Mesenchymal stem cell (in vitro differentiated cells and primary cell): ENCODE results near the gene FTO.

Source experiments
- DNase-seq: peaks from one replicate; pipeline ENCODE4 v3.0.0-alpha.2; 2013
- H2AFZ ChIP-seq: one replicate; pipeline ENCODE4 v1.6.1; 2013; ENCODE audit warnings: low read depth, mild to moderate bottlenecking, control low read depth, inconsistent platforms, low read length, moderate library complexity
- H2AK5ac ChIP-seq: 2 replicates; pipeline ENCODE4 v1.6.1; 2013; ENCODE audit warnings: low read length, moderate library complexity, mild to moderate bottlenecking, inconsistent platforms; ENCODE audit not compliant: severe bottlenecking
- H2BK120ac ChIP-seq: one replicate; pipeline ENCODE4 v1.6.1; 2013; ENCODE audit warnings: low read depth, mild to moderate bottlenecking, inconsistent platforms, low read length, moderate library complexity
- H2BK12ac ChIP-seq, 2 experiments: one replicate each; pipeline ENCODE4 v1.6.1; 2013; ENCODE audit warnings: inconsistent platforms in 2 of 2, low read length in 2 of 2, mild to moderate bottlenecking in 2 of 2, moderate library complexity in 2 of 2, control low read depth in 1 of 2
- H2BK15ac ChIP-seq: one replicate; pipeline ENCODE4 v1.6.1; 2013; ENCODE audit warnings: mild to moderate bottlenecking, low read depth, inconsistent platforms; ENCODE audit not compliant: poor library complexity, severe bottlenecking
- H2BK5ac ChIP-seq: 2 replicates; pipeline ENCODE4 v1.6.1; 2013; ENCODE audit warnings: low read depth, mild to moderate bottlenecking, low read length, control low read depth, inconsistent platforms; ENCODE audit not compliant: poor library complexity, severe bottlenecking
- H3K14ac ChIP-seq, 2 experiments: one replicate each; pipeline ENCODE4 v1.6.1; 2013; ENCODE audit warnings: inconsistent platforms in 2 of 2, low read length in 2 of 2, control low read depth in 1 of 2, mild to moderate bottlenecking in 1 of 2, moderate library complexity in 1 of 2
- H3K18ac ChIP-seq, 2 experiments: one replicate each; pipeline ENCODE4 v1.6.1; 2013; ENCODE audit warnings: inconsistent platforms in 2 of 2, low read length in 2 of 2, control low read depth in 1 of 2, low read depth in 1 of 2, mild to moderate bottlenecking in 1 of 2
- H3K23ac ChIP-seq, 2 experiments: one replicate each; pipeline ENCODE4 v1.6.1; 2013; ENCODE audit warnings: inconsistent platforms in 2 of 2, low read length in 2 of 2, mild to moderate bottlenecking in 2 of 2, moderate library complexity in 2 of 2, control low read depth in 1 of 2
- H3K27ac ChIP-seq: 2 replicates; pipeline ENCODE4 v1.5.1; 2013; ENCODE audit warnings: mild to moderate bottlenecking, moderate library complexity, low read length, control low read depth, inconsistent platforms; ENCODE audit not compliant: poor library complexity, severe bottlenecking
- H3K27me3 ChIP-seq, 2 experiments: 2 replicates each; pipeline versions ENCODE4 v1.6.1 to v1.7.0; 2013; ENCODE audit warnings: low read length in 2 of 2, mild to moderate bottlenecking in 2 of 2, moderate library complexity in 2 of 2, control low read depth in 1 of 2, inconsistent platforms in 1 of 2; ENCODE audit not compliant: control insufficient read depth in 1 of 2, insufficient read depth in 1 of 2
- H3K36me3 ChIP-seq, 2 experiments: 2 replicates each; pipeline versions ENCODE4 v1.6.1 to v1.7.0; 2013; ENCODE audit warnings: low read length in 2 of 2, control low read depth in 1 of 2, inconsistent platforms in 1 of 2, low read depth in 1 of 2, mild to moderate bottlenecking in 1 of 2; ENCODE audit not compliant: insufficient read depth in 2 of 2, control insufficient read depth in 1 of 2
- H3K4ac ChIP-seq, 2 experiments: one replicate each; pipeline ENCODE4 v1.6.1; 2013; ENCODE audit warnings: inconsistent platforms in 2 of 2, low read length in 2 of 2, mild to moderate bottlenecking in 2 of 2, moderate library complexity in 2 of 2, control low read depth in 1 of 2, low read depth in 1 of 2
- H3K4me1 ChIP-seq: 2 replicates; pipeline ENCODE4 v1.6.1; 2013; ENCODE audit warnings: low read depth, low read length, control low read depth; ENCODE audit not compliant: control insufficient read depth, insufficient read depth
- H3K4me2 ChIP-seq: 2 replicates; pipeline ENCODE4 v1.6.1; 2013; ENCODE audit warnings: low read length, mild to moderate bottlenecking, inconsistent platforms; ENCODE audit not compliant: poor library complexity, severe bottlenecking
- H3K4me3 ChIP-seq, 2 experiments: 2 replicates each; pipeline versions ENCODE4 v1.5.1 to v1.7.0; 2013; ENCODE audit warnings: low read length in 2 of 2, mild to moderate bottlenecking in 2 of 2, control low read depth in 1 of 2, low read depth in 1 of 2; ENCODE audit not compliant: insufficient read depth in 1 of 2
- H3K79me1 ChIP-seq: replicated peaks from 2 replicates; pipeline ENCODE4 v1.6.1; 2013; ENCODE audit warnings: mild to moderate bottlenecking, control low read depth, low read length, inconsistent platforms; ENCODE audit not compliant: poor library complexity, severe bottlenecking
- H3K9ac ChIP-seq: 2 replicates; pipeline ENCODE4 v1.7.0; 2013; ENCODE audit warnings: mild to moderate bottlenecking, low read length, moderate library complexity
- H3K9me3 ChIP-seq: 2 replicates; pipeline ENCODE4 v1.7.0; 2013; ENCODE audit warnings: mild to moderate bottlenecking, low read length; ENCODE audit not compliant: control insufficient read depth
- H4K8ac ChIP-seq: one replicate; pipeline ENCODE4 v1.6.1; 2013; ENCODE audit warnings: inconsistent platforms, mild to moderate bottlenecking, low read length, moderate library complexity
- H4K91ac ChIP-seq: one replicate; pipeline ENCODE4 v1.6.1; 2013; ENCODE audit warnings: mild to moderate bottlenecking, low read length, inconsistent platforms
- WGBS: methylation state at CpG from one replicate; pipeline ENCODE4 v1.1.7; 2013; ENCODE audit warnings: mixed read lengths; 5-methylcytosine and 5-hydroxymethylcytosine counted together

The FTO gene

DNA sequence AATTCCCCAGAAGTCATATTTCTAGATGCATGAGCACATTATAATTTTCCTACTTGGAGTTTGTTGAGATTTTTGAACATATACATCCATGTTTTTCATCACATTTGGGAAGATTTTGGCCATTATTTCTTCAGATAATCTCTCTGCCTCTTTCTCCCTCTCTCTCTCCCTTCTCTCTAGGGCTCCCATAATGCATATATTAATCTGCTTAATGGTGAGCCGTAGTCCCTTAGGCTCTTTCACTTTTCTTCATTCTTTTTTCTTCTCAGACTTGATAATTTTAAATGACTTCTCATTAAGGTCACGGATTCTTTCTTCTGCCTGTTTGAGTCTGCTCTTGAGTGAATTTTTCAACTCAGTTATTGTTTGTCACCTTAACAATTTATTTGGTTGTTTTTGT, 481.1 kb downstream of the FTO start:
- H3K14ac ChIP-seq, result no peak overlapping the region
- no peak overlapping the region for H3K18ac ChIP-seq
- H2BK12ac ChIP-seq, result no peak overlapping the region
- H3K9ac ChIP-seq, result no peak overlapping the region
- no peak overlapping the region for H3K4ac ChIP-seq
- no peak overlapping the region for H4K91ac ChIP-seq
- H2AK5ac ChIP-seq, result no peak overlapping the region
- no peak overlapping the region for H3K27ac ChIP-seq
- no peak overlapping the region for H4K8ac ChIP-seq
- no peak overlapping the region for H2AFZ ChIP-seq
- WGBS, result 92% methylated on average over 1 of the region's 2 CpGs
- DNase-seq, result no peak
- no peaks in the 10 kb centered on the region for H3K4me1 ChIP-seq
- no peak overlapping the region for H2BK5ac ChIP-seq
- no peaks in the 10 kb centered on the region for H3K79me1 ChIP-seq
- H3K36me3 ChIP-seq, result no peaks in the 10 kb centered on the region
- peaks cover 22 to 32% of the 10 kb centered on the region in 2 experiments for H3K27me3 ChIP-seq
- H2BK120ac ChIP-seq, result no peak overlapping the region
- no peaks in the 10 kb centered on the region for H3K9me3 ChIP-seq
- no peak overlapping the region for H3K23ac ChIP-seq
- no peak overlapping the region for H2BK15ac ChIP-seq
- no peak overlapping the region for H3K4me2 ChIP-seq
- no peak overlapping the region for H3K4me3 ChIP-seq

DNA sequence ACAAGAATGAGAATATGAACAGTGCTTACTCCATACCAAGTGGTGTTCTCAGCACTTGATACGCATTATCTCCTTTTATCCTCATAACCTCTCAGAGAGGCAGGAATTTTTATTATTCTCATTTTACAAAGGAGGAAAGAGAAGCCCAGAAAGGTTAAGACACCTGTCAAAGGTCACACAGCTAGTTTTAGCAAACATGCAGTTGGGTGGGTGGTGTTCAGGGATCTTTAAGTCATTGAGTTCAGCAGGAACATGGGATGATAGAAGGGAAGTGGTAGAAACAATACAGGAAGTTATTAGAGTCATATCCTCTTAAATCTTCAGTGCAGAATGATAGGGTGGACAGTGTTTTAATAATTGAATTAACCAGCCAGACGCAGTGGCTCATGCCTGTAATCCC, 487.2 kb downstream of the FTO start:
- no peak overlapping the region for H2BK15ac ChIP-seq
- no peak overlapping the region for H2AFZ ChIP-seq
- H3K14ac ChIP-seq, result no peak overlapping the region
- H3K27me3 ChIP-seq, result peaks cover 23 to 32% of the 10 kb centered on the region in 2 experiments
- H3K79me1 ChIP-seq, result no peaks in the 10 kb centered on the region
- H3K23ac ChIP-seq, result no peak overlapping the region
- no peak overlapping the region for H3K4me3 ChIP-seq
- H4K8ac ChIP-seq, result no peak overlapping the region
- WGBS, result 94% methylated on average over 1 of the region's 2 CpGs
- no peak overlapping the region for H2BK12ac ChIP-seq
- H3K9ac ChIP-seq, result no peak overlapping the region
- no peaks in the 10 kb centered on the region for H3K36me3 ChIP-seq
- H2AK5ac ChIP-seq, result no peak overlapping the region
- no peak for DNase-seq
- no peak overlapping the region for H3K18ac ChIP-seq
- no peak overlapping the region for H3K4me2 ChIP-seq
- no peak overlapping the region for H4K91ac ChIP-seq
- peaks cover 6% of the 10 kb centered on the region for H3K4me1 ChIP-seq
- H3K4ac ChIP-seq, result no peak overlapping the region
- no peak overlapping the region for H2BK5ac ChIP-seq
- no peak overlapping the region for H3K27ac ChIP-seq
- H3K9me3 ChIP-seq, result no peaks in the 10 kb centered on the region
- H2BK120ac ChIP-seq, result no peak overlapping the region

DNA sequence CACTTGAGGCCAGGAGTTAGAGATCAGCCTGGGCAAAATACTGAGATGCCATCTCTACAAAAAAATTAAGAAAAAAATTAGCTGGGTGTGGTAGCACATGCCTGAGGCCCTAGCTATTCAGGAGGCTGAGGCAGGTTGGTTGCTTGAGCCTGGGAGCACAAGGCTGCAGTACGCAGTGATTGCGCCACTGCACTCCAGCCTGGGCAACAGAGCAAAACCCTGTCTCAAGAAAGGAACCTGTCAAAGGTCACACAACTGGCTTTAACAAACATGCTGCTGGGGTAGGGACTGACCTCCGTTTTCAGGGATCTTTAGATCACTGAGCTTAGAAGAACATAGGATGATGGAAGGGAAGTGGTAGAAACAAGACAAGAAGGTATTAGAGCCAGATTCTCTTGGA, 487.6 kb downstream of the FTO start:
- no peak overlapping the region for H3K4me3 ChIP-seq

DNA sequence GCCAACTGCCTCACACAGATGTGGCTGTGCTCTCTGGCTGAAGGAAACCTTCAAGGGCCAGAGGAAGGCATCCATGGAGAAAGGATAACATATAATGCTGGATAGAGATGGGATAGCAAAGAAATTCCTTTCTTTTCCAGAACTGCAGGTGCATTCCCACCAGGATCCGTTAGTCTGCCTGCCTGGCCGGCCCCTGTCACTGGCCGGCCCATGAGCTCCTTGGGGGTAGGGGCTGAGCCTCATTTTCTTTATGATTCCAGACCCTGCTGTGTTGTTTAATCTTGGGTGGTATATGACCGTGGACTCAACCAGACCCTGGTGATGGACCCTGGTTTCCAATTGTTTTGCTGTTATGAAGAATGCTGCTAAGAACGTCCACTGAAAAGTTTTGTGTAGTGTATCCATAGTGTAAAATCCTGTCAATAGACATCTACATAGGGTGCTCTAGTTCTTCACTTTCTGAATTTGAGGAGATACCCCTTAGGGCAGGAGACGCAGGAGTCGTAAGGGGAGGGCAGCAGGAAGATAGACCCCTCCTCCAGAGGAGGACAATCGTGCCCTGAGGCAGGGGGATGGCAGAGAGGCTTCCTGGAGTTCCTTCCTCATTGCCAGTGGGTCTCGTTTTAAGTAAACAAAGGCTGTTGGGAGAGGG, 489.2 kb downstream of the FTO start:
- no peak overlapping the region for H2AK5ac ChIP-seq
- H3K79me1 ChIP-seq, result no peaks in the 10 kb centered on the region
- H3K9ac ChIP-seq, result peak overlapping the region; percentile 83
- no peak overlapping the region for H4K91ac ChIP-seq
- H2BK120ac ChIP-seq, result no peak overlapping the region
- peaks cover 16 to 29% of the 10 kb centered on the region in 2 experiments for H3K27me3 ChIP-seq
- 63% methylated on average over 8 of the region's 9 CpGs for WGBS
- peaks cover 6% of the 10 kb centered on the region for H3K4me1 ChIP-seq
- no peak overlapping the region for H2AFZ ChIP-seq
- no peak overlapping the region for H3K23ac ChIP-seq
- peak overlapping the region in 1 of 2 experiments; percentile 72 for H3K4me3 ChIP-seq
- no peaks in the 10 kb centered on the region for H3K9me3 ChIP-seq
- H3K4me2 ChIP-seq, result no peak overlapping the region
- no peak overlapping the region for H3K18ac ChIP-seq
- H3K36me3 ChIP-seq, result no peaks in the 10 kb centered on the region
- no peak overlapping the region for H2BK15ac ChIP-seq
- H3K4ac ChIP-seq, result no peak overlapping the region
- no peak overlapping the region for H4K8ac ChIP-seq
- no peak for DNase-seq
- no peak overlapping the region for H2BK12ac ChIP-seq
- H3K14ac ChIP-seq, result no peak overlapping the region
- no peak overlapping the region for H3K27ac ChIP-seq
- H2BK5ac ChIP-seq, result no peak overlapping the region

More for the DNA sequence above, 487.6 kb downstream of the FTO start:
- H3K18ac ChIP-seq, result no peak overlapping the region
- no peak overlapping the region for H2AK5ac ChIP-seq
- no peak overlapping the region for H2BK15ac ChIP-seq
- H2BK120ac ChIP-seq, result no peak overlapping the region
- H3K9me3 ChIP-seq, result no peaks in the 10 kb centered on the region
- no peak overlapping the region for H3K27ac ChIP-seq
- H2BK5ac ChIP-seq, result no peak overlapping the region
- no peak overlapping the region for H3K14ac ChIP-seq
- no peak overlapping the region for H3K4ac ChIP-seq
- no peak overlapping the region for H2BK12ac ChIP-seq
- no peak overlapping the region for H3K23ac ChIP-seq
- WGBS, result 85% methylated on average over 3 of the region's 3 CpGs
- H2AFZ ChIP-seq, result no peak overlapping the region
- no peak overlapping the region for H4K8ac ChIP-seq
- H3K27me3 ChIP-seq, result peaks cover 20 to 32% of the 10 kb centered on the region in 2 experiments
- no peak overlapping the region for H4K91ac ChIP-seq
- H3K4me1 ChIP-seq, result peaks cover 6% of the 10 kb centered on the region
- no peak overlapping the region for H3K9ac ChIP-seq
- DNase-seq, result no peak
- H3K79me1 ChIP-seq, result no peaks in the 10 kb centered on the region
- H3K4me2 ChIP-seq, result no peak overlapping the region
- H3K36me3 ChIP-seq, result no peaks in the 10 kb centered on the region
